ENCODE measurements around the gene DHX30.
"Not testable (repeated sequence)": the region's sequence is repeated elsewhere in the genome, so short reads cannot be mapped to it uniquely, and the experiment has no call there.

DHX30 gene

GRCh38 chr3:47877290-47877689 is 74.4 kb downstream of the DHX30 start:
- DNase-seq (ENCODE audit: low read depth, low spot score): no peak
- H3K27ac ChIP-seq: peak overlapping the region; percentile 37

GRCh38 chr3:47877719-47878118 is 74.8 kb downstream of the DHX30 start:
- peak overlapping the region; percentile 37 for H3K27ac ChIP-seq
- DNase-seq (ENCODE audit: low read depth, low spot score): no peak

GRCh38 chr3:47882338-47882737 is 79.4 kb downstream of the DHX30 start:
- no peak overlapping the region for H3K27ac ChIP-seq
- DNase-seq (ENCODE audit: low read depth, low spot score): no peak

- no peak for DNase-seq (ENCODE audit: low read depth, low spot score)
- no peak overlapping the region for H3K27ac ChIP-seq
Measured at GRCh38 chr3:47884603-47885002, 81.7 kb downstream of the DHX30 start.

GRCh38 chr3:47885168-47885567 is 82.2 kb downstream of the DHX30 start:
- no peak overlapping the region for H3K27ac ChIP-seq
- DNase-seq (ENCODE audit: low read depth, low spot score): no peak

- not testable (repeated sequence) for DNase-seq (ENCODE audit: low read depth, low spot score); H3K27ac ChIP-seq
Measured at GRCh38 chr3:47887991-47888390, 85.1 kb downstream of the DHX30 start.

GRCh38 chr3:47888986-47889757 is 86.2 kb downstream of the DHX30 start:
- no peak overlapping the region for H3K27ac ChIP-seq
- no peak for DNase-seq (ENCODE audit: low read depth, low spot score)

- no peak for DNase-seq (ENCODE audit: low read depth, low spot score)
- no peak overlapping the region for H3K27ac ChIP-seq
Measured at GRCh38 chr3:47890126-47890827, 87.3 kb downstream of the DHX30 start.

GRCh38 chr3:47890828-47891612 is 88.1 kb downstream of the DHX30 start:
- DNase-seq (ENCODE audit: low read depth, low spot score): no peak

GRCh38 chr3:47891613-47892005 is 88.7 kb downstream of the DHX30 start:
- H3K27ac ChIP-seq: no peak overlapping the region

More at GRCh38 chr3:47890828-47891612, 88.1 kb downstream of the DHX30 start:
- no peak overlapping the region for H3K27ac ChIP-seq

GRCh38 chr3:47892286-47893040 is 89.5 kb downstream of the DHX30 start:
- DNase-seq (ENCODE audit: low read depth, low spot score): no peak
- H3K27ac ChIP-seq: no peak overlapping the region

More at GRCh38 chr3:47891613-47892005, 88.7 kb downstream of the DHX30 start:
- DNase-seq (ENCODE audit: low read depth, low spot score): no peak

GRCh38 chr3:47895241-47895640 is 92.3 kb downstream of the DHX30 start:
- H3K27ac ChIP-seq: no peak overlapping the region

GRCh38 chr3:47896736-47897135 is 93.8 kb downstream of the DHX30 start:
- DNase-seq (ENCODE audit: low read depth, low spot score): no peak
- no peak overlapping the region for H3K27ac ChIP-seq

More at GRCh38 chr3:47895241-47895640, 92.3 kb downstream of the DHX30 start:
- DNase-seq (ENCODE audit: low read depth, low spot score): no peak

- DNase-seq (ENCODE audit: low read depth, low spot score): no peak
- no peak overlapping the region for H3K27ac ChIP-seq
Measured at GRCh38 chr3:47897954-47898353, 95.0 kb downstream of the DHX30 start.

GRCh38 chr3:47899495-47900108 is 96.7 kb downstream of the DHX30 start:
- DNase-seq (ENCODE audit: low read depth, low spot score): no peak
- no peak overlapping the region for H3K27ac ChIP-seq
